Upper lobe of left lung (tissue), 6 donors: ENCODE results near the gene GSAP. TPM values are rescaled to one million over a fixed set of nuclear protein-coding genes. Genes with fewer than 3 reads are reported as not detected.
"Not testable (repeated sequence)": the region's sequence is repeated elsewhere in the genome, so short reads cannot be mapped to it uniquely, and the experiment has no call there.

Experiments used
- ATAC-seq, 2 donors: fragments of 200-7000 bp; cut with Tn5 transposase; one replicate each; pipeline ENCODE4 v1.9.1; 2022; ENCODE audit warnings: mild to moderate bottlenecking in 2 of 2, moderate library complexity in 2 of 2; ENCODE audit not compliant: low FRiP score in 2 of 2
- DNase-seq, 2 donors: peaks; one replicate each; pipeline ENCODE4 v3.0.0-alpha.2; 2019 to 2020
- H3K27ac ChIP-seq, 4 donors: fragments of 200-600 bp; sonication (generic); one replicate each; pipeline ENCODE4 v1.5.1; 2016 to 2019
- H3K27me3 ChIP-seq, 4 donors: fragments of 200-600 bp; sonication (generic); one replicate each; pipeline ENCODE4 v1.5.1; 2017 to 2019
- H3K36me3 ChIP-seq, 4 donors: fragments of 200-600 bp; sonication (generic); one replicate each; pipeline ENCODE4 v1.5.1; 2016 to 2019
- H3K4me1 ChIP-seq, 4 donors: fragments of 200-600 bp; sonication (generic); one replicate each; pipeline ENCODE4 v1.5.1; 2018 to 2019
- H3K4me3 ChIP-seq, 4 donors: fragments of 200-600 bp; sonication (generic); one replicate each; pipeline ENCODE4 v1.5.1; 2017 to 2019; ENCODE audit warnings: mild to moderate bottlenecking in 2 of 4, moderate library complexity in 1 of 4
- H3K9me3 ChIP-seq, 4 donors: fragments of 200-600 bp; sonication (generic); one replicate each; pipeline ENCODE4 v1.5.1; 2018 to 2019
- EP300 ChIP-seq, 4 donors: sonication (generic); formaldehyde crosslinking; IDR thresholded peaks; one replicate each; pipeline ENCODE4 v1.5.1; 2017; ENCODE audit warnings: antibody characterized with exemption in 4 of 4, control low read depth in 2 of 4
- POLR2A ChIP-seq, 4 donors: fragments of 450-650 bp; IDR thresholded peaks; one replicate each; pipeline ENCODE4 v1.5.1; 2016 to 2017; ENCODE audit warnings: antibody characterized with exemption in 4 of 4, mild to moderate bottlenecking in 2 of 4
- POLR2AphosphoS5 ChIP-seq, 2 donors: sonication (generic); formaldehyde crosslinking; IDR thresholded peaks; one replicate each; pipeline ENCODE4 v1.5.1; 2017; ENCODE audit warnings: antibody characterized with exemption in 2 of 2
- WGBS, 2 donors: methylation state at CpG; one replicate each; pipeline ENCODE4 v1.1.5; 2017 to 2018; 5-methylcytosine and 5-hydroxymethylcytosine counted together
- total RNA-seq, 6 donors: library from RNA; depleted of rRNA in 4 of 6; stranded (reverse); fragments of >200 nt in 4 of 6; gene quantifications; one replicate each; pipeline versions ENCODE4 v1.1.0 to v1.2.1, GENCODE V29; 2016 to 2021
- TF ChIP-seq, protein P1 (sequence below), 6 experiments: fragments of 450-650 bp in 4 of 6; fragments of 200-600 bp in 2 of 6; sonication (generic) in 2 of 6; IDR thresholded peaks; one replicate each; pipeline ENCODE4 v1.5.1; 2016 to 2019; ENCODE audit warnings: antibody characterized with exemption in 6 of 6
- donor health status: DM: no; HTN: no; CAD: no; lungs with moderate emphysema.
- donor health status: DM: no; HTN: yes; CAD: no; lungs with severe emphysema.

The GSAP gene
- total RNA-seq, 6 donors from 2014 or later = 44.0 to 160 (median 73.8) TPM

DNA sequence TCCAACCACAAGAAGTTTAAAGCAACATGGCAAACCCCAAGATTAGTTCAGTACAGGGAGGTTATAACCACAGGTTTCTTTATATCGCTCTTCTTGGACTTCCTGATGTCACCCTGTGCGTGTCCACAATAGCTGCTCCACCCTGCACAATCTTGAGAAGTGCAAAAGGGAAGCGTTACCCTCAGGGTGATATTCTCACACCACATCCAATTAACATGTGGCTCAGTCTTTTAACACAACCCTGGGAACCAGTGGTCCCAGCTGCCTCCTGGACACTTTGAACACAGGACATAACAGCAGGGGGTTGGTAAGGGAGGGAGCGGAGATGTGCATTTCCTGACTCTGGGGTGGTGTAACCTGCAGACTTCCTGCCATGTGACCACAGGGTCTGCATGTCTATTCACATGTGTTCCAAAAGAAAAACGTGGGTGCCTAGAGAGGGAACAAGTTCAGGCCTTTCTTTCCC lies 64.6 kb downstream of the GSAP start:
- peaks cover 10 to 25% (median 14%) of the 10 kb centered on the region in 4 donors for H3K4me1 ChIP-seq
- DNase-seq (peak in 1 of 2 donors; percentile 64), ATAC-seq (peak; percentile 70 to 81)
- peaks cover 0 to 6% (median 0%) of the 10 kb centered on the region in 4 donors for H3K36me3 ChIP-seq
- H3K9me3 ChIP-seq = no peaks in the 10 kb centered on the region
- TF ChIP-seq, protein P1, sequence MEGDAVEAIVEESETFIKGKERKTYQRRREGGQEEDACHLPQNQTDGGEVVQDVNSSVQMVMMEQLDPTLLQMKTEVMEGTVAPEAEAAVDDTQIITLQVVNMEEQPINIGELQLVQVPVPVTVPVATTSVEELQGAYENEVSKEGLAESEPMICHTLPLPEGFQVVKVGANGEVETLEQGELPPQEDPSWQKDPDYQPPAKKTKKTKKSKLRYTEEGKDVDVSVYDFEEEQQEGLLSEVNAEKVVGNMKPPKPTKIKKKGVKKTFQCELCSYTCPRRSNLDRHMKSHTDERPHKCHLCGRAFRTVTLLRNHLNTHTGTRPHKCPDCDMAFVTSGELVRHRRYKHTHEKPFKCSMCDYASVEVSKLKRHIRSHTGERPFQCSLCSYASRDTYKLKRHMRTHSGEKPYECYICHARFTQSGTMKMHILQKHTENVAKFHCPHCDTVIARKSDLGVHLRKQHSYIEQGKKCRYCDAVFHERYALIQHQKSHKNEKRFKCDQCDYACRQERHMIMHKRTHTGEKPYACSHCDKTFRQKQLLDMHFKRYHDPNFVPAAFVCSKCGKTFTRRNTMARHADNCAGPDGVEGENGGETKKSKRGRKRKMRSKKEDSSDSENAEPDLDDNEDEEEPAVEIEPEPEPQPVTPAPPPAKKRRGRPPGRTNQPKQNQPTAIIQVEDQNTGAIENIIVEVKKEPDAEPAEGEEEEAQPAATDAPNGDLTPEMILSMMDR (IDR thresholded peaks at IDR 0.05) = no peak
- peak in 1 of 2 donors; percentile 67 for TF ChIP-seq POLR2AphosphoS5 (IDR thresholded peaks at IDR 0.05)
- WGBS, 2 donors = 37 to 57% methylated on average over 5 of the region's 5 CpGs
- peak overlapping the region in 2 of 4 donors; percentile 19 to 26 for H3K27ac ChIP-seq
- H3K27me3 ChIP-seq = no peaks in the 10 kb centered on the region
- no peak overlapping the region for H3K4me3 ChIP-seq

DNA sequence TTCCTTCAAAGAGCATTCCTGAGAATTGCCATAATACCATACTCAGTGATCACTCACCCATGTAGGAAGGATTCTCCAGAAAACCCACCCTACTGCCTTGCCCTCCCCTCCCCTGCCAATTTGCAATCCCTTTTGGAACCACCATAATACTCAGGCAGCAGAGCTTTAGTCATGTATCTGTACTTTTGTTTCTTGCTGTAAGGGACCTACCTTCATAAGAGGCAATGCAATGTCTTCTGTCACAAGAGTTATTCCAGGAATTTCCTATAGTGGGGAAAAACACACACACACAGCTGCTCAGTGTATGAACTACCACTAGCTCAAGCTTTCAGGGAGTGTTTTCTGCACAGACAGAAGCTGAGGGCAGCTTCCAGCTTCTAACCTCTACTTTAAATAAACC lies 67.0 kb downstream of the GSAP start:
- Histone ChIP-seq H3K9me3 (no peaks in the 10 kb centered on the region), H3K4me3 (no peak overlapping the region), H3K27ac (peak overlapping the region in 1 of 4 donors; percentile 30), H3K36me3 (peaks cover 0 to 3% (median 0%) of the 10 kb centered on the region in 4 donors), H3K4me1 (peaks cover 10 to 25% (median 14%) of the 10 kb centered on the region in 4 donors), H3K27me3 (no peaks in the 10 kb centered on the region)
- DNase-seq (no peak), ATAC-seq (no peak)
- TF ChIP-seq POLR2AphosphoS5 (IDR thresholded peaks at IDR 0.05) = no peak

DNA sequence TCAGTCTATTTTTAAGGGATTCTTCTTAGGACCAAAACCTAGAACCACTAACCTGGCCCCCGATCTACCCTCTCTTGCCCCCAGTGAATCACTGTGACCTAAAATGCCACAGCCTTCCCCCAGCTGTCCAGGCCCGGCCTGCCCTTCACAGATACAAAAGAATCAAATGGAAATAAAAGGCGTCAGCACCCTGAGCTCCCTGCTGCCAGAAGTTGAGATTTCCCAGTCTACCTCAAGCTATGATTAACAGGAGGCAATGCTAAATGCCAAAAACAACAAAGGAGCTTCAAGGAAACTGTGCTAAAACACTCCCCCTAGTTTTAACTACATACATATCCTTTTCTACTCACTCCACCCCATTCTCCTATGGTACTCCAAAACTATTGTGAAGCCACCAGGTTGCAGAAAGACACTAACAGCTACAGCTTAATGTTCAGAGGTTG lies 67.8 kb downstream of the GSAP start:
- TF ChIP-seq POLR2A (IDR thresholded peaks at IDR 0.05) (no peak), EP300 (IDR thresholded peaks at IDR 0.05) (no peak), POLR2AphosphoS5 (IDR thresholded peaks at IDR 0.05) (no peak)
- TF ChIP-seq, protein P1 (IDR thresholded peaks at IDR 0.05) = no peak

DNA sequence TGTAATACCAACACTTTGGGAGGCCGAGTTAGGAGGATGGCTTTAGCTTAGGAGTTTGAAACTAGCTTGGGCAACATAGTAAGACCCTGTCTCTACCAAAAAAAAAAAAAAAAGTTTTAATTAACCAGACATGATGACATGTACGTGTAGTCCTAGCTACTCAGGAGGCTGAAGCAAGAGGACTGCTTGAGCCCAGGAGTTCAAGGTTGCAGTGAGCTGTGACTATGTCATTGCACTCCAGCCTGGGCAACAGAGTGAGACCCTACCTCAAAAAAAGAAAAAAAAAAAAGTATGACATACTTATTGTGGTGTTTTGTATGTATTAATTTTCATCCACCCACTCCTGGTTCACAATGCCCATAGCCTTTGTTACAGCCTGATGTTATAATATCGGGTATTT lies 69.7 kb downstream of the GSAP start:
- H3K9me3 ChIP-seq = no peaks in the 10 kb centered on the region
- no peak overlapping the region for H3K27ac ChIP-seq
- H3K27me3 ChIP-seq = no peaks in the 10 kb centered on the region
- 95 to 97% methylated on average over 3 of the region's 3 CpGs for WGBS, 2 donors
- no peaks in the 10 kb centered on the region for H3K36me3 ChIP-seq
- TF ChIP-seq, protein P1 (IDR thresholded peaks at IDR 0.05) = no peak
- TF ChIP-seq POLR2A (IDR thresholded peaks at IDR 0.05) (no peak), EP300 (IDR thresholded peaks at IDR 0.05) (no peak), POLR2AphosphoS5 (IDR thresholded peaks at IDR 0.05) (no peak)
- H3K4me1 ChIP-seq = peaks cover 4 to 17% (median 7%) of the 10 kb centered on the region in 4 donors
- ATAC-seq (no peak), DNase-seq (no peak)
- no peak overlapping the region for H3K4me3 ChIP-seq

More for the DNA sequence above, 67.8 kb downstream of the GSAP start:
- 62 to 76% methylated on average over 3 of the region's 3 CpGs for WGBS, 2 donors
- Histone ChIP-seq H3K4me3 (no peak overlapping the region), H3K27me3 (no peaks in the 10 kb centered on the region), H3K36me3 (peaks cover 0 to 3% (median 0%) of the 10 kb centered on the region in 4 donors), H3K27ac (no peak overlapping the region), H3K9me3 (no peaks in the 10 kb centered on the region), H3K4me1 (peaks cover 10 to 25% (median 14%) of the 10 kb centered on the region in 4 donors)
- ATAC-seq (no peak), DNase-seq (no peak)

DNA sequence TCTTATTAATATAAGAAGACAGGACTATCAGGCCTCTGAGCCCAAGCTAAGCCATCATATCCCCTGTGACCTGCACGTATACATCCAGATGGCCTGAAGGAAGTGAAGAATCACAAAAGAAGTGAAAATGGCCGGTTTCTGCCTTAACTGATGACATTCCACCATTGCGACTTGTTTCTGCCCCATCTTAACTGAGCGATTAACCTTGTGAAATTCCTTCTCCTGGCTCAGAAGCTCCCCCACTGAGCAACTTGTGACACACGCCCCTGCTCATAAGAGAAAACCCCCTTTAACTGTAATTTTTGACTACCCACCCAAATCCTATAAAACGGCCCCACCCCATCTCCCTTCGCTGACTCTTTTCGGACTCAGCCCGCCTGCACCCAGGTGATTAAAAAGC lies 70.7 kb downstream of the GSAP start:
- not testable (repeated sequence) for ATAC-seq, H3K4me3 ChIP-seq
- WGBS, 2 donors = 93 to 94% methylated on average over 9 of the region's 9 CpGs

DNA sequence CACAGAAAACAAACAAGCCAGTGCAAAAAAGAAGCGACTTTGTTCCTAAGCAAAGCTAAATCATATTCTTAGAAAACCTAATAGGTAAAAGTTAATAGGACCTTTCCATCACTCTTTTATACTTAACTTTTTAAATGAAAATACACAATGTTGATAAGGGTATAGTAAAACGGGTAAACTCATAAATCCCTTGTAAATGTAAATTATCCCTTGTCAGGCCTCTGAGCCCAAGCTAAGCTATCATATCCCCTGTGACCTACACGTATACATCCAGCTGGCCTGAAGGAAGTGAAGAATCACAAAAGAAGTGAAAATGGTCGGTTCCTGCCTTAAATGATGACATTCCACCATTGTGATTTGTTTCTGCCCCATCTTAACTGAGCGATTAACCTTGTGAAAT lies 76.4 kb downstream of the GSAP start:
- DNase-seq (no peak), ATAC-seq (no peak)
- Histone ChIP-seq H3K27ac (peak overlapping the region in 3 of 4 donors; percentile 11 to 78 (median 27)), H3K4me3 (no peak overlapping the region), H3K4me1 (peaks cover 20 to 33% (median 23%) of the 10 kb centered on the region in 4 donors), H3K9me3 (no peaks in the 10 kb centered on the region), H3K27me3 (no peaks in the 10 kb centered on the region), H3K36me3 (no peaks in the 10 kb centered on the region)
- 81 to 83% methylated on average over 5 of the region's 5 CpGs for WGBS, 2 donors
- TF ChIP-seq POLR2AphosphoS5 (IDR thresholded peaks at IDR 0.05) (no peak), POLR2A (IDR thresholded peaks at IDR 0.05) (no peak), EP300 (IDR thresholded peaks at IDR 0.05) (no peak)
- TF ChIP-seq, protein P1 (IDR thresholded peaks at IDR 0.05) = no peak

More for the DNA sequence above, 70.7 kb downstream of the GSAP start:
- H3K9me3 ChIP-seq, H3K4me1 ChIP-seq, DNase-seq, H3K27ac ChIP-seq, H3K36me3 ChIP-seq, H3K27me3 ChIP-seq: not testable (repeated sequence)
